GM12874 (cell line): ENCODE results near the gene ADAMTS9.

ENCODE experiments used
- TF ChIP-seq, protein P1 (sequence below): IDR thresholded peaks from 2 replicates; pipeline ENCODE4 v1.5.1; 2011; ENCODE audit warnings: low read depth, mild to moderate bottlenecking, control low read depth, low read length, moderate library complexity; ENCODE audit not compliant: insufficient read depth

The ADAMTS9 gene, protein sequence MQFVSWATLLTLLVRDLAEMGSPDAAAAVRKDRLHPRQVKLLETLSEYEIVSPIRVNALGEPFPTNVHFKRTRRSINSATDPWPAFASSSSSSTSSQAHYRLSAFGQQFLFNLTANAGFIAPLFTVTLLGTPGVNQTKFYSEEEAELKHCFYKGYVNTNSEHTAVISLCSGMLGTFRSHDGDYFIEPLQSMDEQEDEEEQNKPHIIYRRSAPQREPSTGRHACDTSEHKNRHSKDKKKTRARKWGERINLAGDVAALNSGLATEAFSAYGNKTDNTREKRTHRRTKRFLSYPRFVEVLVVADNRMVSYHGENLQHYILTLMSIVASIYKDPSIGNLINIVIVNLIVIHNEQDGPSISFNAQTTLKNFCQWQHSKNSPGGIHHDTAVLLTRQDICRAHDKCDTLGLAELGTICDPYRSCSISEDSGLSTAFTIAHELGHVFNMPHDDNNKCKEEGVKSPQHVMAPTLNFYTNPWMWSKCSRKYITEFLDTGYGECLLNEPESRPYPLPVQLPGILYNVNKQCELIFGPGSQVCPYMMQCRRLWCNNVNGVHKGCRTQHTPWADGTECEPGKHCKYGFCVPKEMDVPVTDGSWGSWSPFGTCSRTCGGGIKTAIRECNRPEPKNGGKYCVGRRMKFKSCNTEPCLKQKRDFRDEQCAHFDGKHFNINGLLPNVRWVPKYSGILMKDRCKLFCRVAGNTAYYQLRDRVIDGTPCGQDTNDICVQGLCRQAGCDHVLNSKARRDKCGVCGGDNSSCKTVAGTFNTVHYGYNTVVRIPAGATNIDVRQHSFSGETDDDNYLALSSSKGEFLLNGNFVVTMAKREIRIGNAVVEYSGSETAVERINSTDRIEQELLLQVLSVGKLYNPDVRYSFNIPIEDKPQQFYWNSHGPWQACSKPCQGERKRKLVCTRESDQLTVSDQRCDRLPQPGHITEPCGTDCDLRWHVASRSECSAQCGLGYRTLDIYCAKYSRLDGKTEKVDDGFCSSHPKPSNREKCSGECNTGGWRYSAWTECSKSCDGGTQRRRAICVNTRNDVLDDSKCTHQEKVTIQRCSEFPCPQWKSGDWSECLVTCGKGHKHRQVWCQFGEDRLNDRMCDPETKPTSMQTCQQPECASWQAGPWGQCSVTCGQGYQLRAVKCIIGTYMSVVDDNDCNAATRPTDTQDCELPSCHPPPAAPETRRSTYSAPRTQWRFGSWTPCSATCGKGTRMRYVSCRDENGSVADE (N-terminal part only)

DNA sequence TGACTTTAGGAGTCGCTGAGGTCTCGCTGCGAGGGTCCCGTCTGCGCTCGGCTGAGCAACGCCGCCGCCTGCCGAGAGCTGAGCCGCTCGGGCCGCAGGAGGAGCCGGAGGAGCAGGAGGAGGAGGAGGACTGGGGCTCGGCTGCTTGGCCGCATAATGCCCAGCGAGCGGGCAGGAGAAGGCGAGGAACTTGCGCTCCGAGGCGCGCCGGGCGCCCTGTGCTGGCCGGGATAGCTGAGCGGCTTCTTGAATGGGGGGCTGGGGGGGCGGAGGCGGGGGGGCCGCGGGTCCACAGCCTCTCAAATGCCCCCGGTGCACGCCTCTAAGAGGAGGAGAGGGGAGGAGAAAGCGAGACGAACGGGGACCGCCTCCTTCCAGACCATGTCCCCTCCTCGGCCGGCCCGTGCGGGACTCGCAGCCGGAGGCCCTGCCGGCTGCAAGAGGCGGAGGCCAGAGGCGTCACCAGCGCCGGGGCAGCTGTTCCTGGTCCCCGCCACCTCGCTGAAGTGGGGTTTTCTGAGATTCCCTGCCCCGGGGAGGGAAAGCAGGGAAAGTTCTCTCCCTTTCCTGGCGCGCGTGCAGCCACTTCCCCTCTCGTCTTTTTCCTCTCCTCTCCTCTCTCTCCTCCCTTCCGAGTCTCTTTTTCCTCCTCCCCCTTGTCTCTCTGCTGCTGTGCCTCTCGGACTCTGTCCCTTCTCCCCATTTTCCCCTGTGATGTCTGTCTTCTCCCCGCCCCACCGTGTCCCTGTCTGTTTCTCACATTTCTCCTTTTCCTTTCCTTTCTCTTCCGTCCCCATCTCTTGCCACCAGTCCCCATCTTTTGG is at the start of gene ADAMTS9:
ADAMTS9 (minus strand) TSS at position 220 of the 824 bp plus-strand sequence. CDS start 343 bp downstream, outside the sequence.
- TF ChIP-seq, protein P1, sequence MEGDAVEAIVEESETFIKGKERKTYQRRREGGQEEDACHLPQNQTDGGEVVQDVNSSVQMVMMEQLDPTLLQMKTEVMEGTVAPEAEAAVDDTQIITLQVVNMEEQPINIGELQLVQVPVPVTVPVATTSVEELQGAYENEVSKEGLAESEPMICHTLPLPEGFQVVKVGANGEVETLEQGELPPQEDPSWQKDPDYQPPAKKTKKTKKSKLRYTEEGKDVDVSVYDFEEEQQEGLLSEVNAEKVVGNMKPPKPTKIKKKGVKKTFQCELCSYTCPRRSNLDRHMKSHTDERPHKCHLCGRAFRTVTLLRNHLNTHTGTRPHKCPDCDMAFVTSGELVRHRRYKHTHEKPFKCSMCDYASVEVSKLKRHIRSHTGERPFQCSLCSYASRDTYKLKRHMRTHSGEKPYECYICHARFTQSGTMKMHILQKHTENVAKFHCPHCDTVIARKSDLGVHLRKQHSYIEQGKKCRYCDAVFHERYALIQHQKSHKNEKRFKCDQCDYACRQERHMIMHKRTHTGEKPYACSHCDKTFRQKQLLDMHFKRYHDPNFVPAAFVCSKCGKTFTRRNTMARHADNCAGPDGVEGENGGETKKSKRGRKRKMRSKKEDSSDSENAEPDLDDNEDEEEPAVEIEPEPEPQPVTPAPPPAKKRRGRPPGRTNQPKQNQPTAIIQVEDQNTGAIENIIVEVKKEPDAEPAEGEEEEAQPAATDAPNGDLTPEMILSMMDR: no peak

DNA sequence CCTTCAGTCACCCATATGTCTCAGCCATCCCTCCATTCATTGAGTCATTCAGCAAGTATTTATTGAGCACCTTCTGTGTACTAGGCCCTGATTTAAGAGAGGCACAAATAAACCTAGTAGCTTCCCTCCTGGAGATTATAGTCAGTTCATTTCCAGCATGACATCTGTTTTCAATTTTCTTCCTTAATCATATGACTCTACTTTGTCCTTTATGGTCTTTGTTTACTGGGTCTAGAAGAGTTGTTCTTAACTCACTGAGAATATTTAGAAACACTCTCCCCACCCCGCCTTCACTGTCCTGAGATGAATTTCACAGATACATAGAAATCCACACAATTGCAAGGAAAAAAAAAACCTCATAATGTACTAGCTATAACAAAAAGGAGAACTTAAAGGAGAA is 44.8 kb upstream of the ADAMTS9 start:
- TF ChIP-seq, protein P1: no peak

DNA sequence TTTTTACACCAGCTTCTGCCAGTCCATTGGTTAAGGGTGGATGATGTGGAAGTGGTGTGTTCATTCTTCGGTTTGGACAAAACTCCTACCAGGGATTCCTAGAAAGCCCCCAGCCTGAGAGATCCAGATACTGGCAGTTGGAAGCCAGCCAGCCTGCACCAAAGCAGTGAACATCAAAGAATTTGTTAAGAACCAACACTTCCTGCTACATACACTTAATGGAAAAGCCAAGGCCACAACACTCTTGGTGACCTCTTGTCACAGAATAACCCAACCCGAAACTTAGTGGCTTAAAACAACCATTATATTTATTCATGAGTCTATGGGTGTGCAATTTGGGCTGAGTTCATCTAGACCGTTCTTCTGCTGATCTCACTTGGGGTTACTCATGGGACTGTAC is 42.9 kb upstream of the ADAMTS9 start:
- TF ChIP-seq, protein P1: no peak

DNA sequence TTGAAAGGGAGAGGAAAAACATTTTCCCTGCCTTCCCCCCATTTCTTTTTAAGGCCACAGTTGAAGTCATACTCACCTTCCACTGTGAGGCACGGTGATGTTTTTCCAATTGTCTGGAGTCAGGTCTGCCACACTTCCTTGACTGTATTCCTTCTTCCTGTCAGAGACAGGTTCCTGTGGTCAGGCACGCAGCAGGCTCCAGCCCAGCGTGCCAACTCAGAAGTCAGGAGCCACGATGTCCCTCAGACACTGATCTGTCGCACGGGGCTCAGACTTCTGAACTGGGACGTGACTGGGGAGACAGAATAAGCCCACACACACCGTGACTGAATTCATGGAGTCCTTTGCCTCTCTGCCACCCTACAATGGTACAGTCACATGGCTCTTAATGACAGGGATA is 41.2 kb upstream of the ADAMTS9 start:
- TF ChIP-seq, protein P1: no peak

DNA sequence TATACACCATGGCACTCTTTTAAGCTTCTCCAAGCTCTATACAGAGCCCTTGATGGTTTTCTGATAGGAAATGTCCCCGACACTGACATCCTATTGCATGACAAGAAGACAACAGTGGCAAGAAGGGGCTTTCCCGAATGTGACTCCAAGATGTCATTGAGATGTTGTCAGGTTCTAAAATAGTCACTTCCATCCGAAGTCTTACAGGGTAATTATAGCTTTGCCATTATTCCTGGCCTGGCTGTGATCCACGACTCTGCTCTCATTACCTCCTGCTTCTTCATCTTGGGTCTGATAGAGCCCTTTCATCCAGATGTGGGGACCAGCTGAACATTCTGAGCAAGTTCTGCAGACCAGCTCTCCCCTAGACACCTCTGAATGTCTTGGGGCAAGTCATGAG is 40.6 kb upstream of the ADAMTS9 start:
- TF ChIP-seq, protein P1: no peak

DNA sequence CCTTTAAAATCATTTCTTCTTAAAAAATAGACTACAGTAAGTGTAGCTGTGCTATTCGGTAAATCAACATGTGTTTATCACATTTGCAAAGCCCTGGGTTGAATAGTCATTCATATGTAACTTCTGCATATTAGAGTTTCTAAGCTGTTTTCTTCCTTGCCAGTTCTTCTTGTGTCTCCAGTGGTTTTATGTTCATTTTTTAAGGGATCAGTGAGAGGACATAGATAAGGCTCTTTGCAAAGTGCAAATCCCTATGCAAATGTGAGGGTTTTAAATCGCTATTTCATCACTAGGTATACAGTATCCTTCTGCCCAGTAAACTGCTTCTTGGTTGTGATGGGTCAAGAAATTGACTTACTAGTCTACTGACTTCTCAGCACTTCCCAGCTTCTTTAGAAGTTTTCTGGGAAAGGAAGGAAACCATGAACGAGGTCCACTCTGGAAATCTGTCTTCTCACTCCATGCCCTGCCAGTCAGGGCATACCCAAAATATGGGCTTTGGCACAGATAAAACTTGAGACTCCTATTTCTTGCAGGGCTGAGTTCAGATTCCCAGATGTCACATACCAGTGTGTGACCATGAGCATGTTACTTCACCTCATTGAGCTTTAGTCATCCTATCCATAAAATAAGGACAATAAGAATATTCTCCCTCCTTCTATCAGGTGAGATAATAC is 38.8 kb upstream of the ADAMTS9 start:
- TF ChIP-seq, protein P1: no peak
